Mesothelial cell of epicardium (in vitro differentiated cells): ENCODE data around the gene CD44. TPM values are rescaled to one million over a fixed set of nuclear protein-coding genes. Genes with fewer than 3 reads are reported as not detected.

Experiments used
- DNase-seq, 2 experiments: peaks; one replicate each; pipeline ENCODE4 v3.0.0; 2021; ENCODE audit warnings: low spot score in 2 of 2; ENCODE audit not compliant: unreplicated experiment in 2 of 2
- H3K27ac Mint-ChIP-seq: 2 replicates; pipeline ENCODE4 v1.8.0; 2021; ENCODE audit warnings: mixed read lengths
- H3K27me3 Mint-ChIP-seq: 2 replicates; pipeline ENCODE4 v1.8.0; 2021; ENCODE audit warnings: low read depth, mixed read lengths
- H3K36me3 Mint-ChIP-seq: 2 replicates; pipeline ENCODE4 v1.8.0; 2021; ENCODE audit warnings: mixed read lengths
- H3K4me1 Mint-ChIP-seq: 2 replicates; pipeline ENCODE4 v1.8.0; 2021; ENCODE audit warnings: mixed read lengths
- H3K4me3 Mint-ChIP-seq: 2 replicates; pipeline ENCODE4 v1.8.0; 2021; ENCODE audit warnings: mild to moderate bottlenecking, moderate library complexity, mixed read lengths
- H3K9me3 Mint-ChIP-seq: 2 replicates; pipeline ENCODE4 v1.8.0; 2021; ENCODE audit warnings: mixed read lengths
- total RNA-seq: library from RNA; stranded (reverse); gene quantifications from 3 replicates; pipeline ENCODE4 v1.2.1, GENCODE V29; 2021
- TF ChIP-seq, protein P1 (sequence below): fragments of 200-600 bp; sonication (generic); IDR thresholded peaks from one replicate; pipeline ENCODE4 v1.5.0; 2021; ENCODE audit warnings: antibody characterized with exemption; ENCODE audit not compliant: unreplicated experiment

Gene CD44
- total RNA-seq, 1 donor from 2014 or later: 1.9 TPM

GRCh38 chr11:35274909-35275785 is 136.2 kb downstream of the CD44 start:
- Mint-ChIP-seq H3K9me3 (no peaks in the 10 kb centered on the region), H3K27me3 (peaks cover 5% of the 10 kb centered on the region), H3K4me1 (peaks cover 17% of the 10 kb centered on the region), H3K27ac (no peak overlapping the region), H3K36me3 (no peaks in the 10 kb centered on the region), H3K4me3 (no peak overlapping the region)
- TF ChIP-seq, protein P1, sequence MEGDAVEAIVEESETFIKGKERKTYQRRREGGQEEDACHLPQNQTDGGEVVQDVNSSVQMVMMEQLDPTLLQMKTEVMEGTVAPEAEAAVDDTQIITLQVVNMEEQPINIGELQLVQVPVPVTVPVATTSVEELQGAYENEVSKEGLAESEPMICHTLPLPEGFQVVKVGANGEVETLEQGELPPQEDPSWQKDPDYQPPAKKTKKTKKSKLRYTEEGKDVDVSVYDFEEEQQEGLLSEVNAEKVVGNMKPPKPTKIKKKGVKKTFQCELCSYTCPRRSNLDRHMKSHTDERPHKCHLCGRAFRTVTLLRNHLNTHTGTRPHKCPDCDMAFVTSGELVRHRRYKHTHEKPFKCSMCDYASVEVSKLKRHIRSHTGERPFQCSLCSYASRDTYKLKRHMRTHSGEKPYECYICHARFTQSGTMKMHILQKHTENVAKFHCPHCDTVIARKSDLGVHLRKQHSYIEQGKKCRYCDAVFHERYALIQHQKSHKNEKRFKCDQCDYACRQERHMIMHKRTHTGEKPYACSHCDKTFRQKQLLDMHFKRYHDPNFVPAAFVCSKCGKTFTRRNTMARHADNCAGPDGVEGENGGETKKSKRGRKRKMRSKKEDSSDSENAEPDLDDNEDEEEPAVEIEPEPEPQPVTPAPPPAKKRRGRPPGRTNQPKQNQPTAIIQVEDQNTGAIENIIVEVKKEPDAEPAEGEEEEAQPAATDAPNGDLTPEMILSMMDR: no peak
- DNase-seq: no peak

- Mint-ChIP-seq H3K27ac (no peak overlapping the region), H3K9me3 (no peaks in the 10 kb centered on the region), H3K4me1 (peaks cover 17% of the 10 kb centered on the region), H3K36me3 (no peaks in the 10 kb centered on the region), H3K27me3 (peaks cover 5% of the 10 kb centered on the region), H3K4me3 (no peak overlapping the region)
- TF ChIP-seq, protein P1: no peak
- no peak for DNase-seq
Measured at GRCh38 chr11:35275786-35276170, 136.8 kb downstream of the CD44 start.

GRCh38 chr11:35276396-35277145 is 137.6 kb downstream of the CD44 start:
- TF ChIP-seq, protein P1: no peak
- H3K4me1 Mint-ChIP-seq: peaks cover 17% of the 10 kb centered on the region
- DNase-seq: no peak
- H3K9me3 Mint-ChIP-seq: no peaks in the 10 kb centered on the region
- no peak overlapping the region for H3K4me3 Mint-ChIP-seq
- H3K27me3 Mint-ChIP-seq: peaks cover 4% of the 10 kb centered on the region
- H3K27ac Mint-ChIP-seq: no peak overlapping the region
- no peaks in the 10 kb centered on the region for H3K36me3 Mint-ChIP-seq

- TF ChIP-seq, protein P1: no peak
- no peak for DNase-seq
- H3K27ac Mint-ChIP-seq: no peak overlapping the region
- peaks cover 17% of the 10 kb centered on the region for H3K4me1 Mint-ChIP-seq
- H3K4me3 Mint-ChIP-seq: no peak overlapping the region
- no peaks in the 10 kb centered on the region for H3K27me3 Mint-ChIP-seq
- H3K36me3 Mint-ChIP-seq: no peaks in the 10 kb centered on the region
- no peaks in the 10 kb centered on the region for H3K9me3 Mint-ChIP-seq
Measured at GRCh38 chr11:35277827-35278226, 138.9 kb downstream of the CD44 start.

GRCh38 chr11:35280727-35281126 is 141.8 kb downstream of the CD44 start:
- no peak overlapping the region for H3K4me3 Mint-ChIP-seq
- peaks cover 2% of the 10 kb centered on the region for H3K4me1 Mint-ChIP-seq
- no peak overlapping the region for H3K27ac Mint-ChIP-seq
- H3K9me3 Mint-ChIP-seq: no peaks in the 10 kb centered on the region
- H3K36me3 Mint-ChIP-seq: no peaks in the 10 kb centered on the region
- H3K27me3 Mint-ChIP-seq: no peaks in the 10 kb centered on the region
- DNase-seq: no peak
- TF ChIP-seq, protein P1: no peak
